ENCODE results near the gene EIF2B2.

DNA sequence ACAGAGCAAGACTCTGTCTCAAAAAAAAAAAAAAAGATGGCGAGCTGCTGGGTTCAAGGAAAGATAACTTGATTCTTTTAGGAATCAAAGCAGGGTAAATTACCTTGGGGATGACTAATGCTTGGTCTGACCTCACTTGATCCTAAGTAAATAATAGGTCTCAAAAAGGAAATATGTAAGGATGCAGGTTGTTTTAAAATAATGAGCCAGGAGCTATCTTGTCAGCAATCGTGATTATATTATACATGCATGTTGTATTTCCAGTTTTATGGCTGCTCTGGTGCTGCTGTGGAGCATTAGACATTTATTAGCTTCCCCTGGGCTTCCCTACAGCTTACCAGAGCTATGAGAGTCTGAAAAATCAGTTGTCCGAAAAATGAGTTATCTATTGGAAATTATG lies 2.6 kb downstream of the EIF2B2 start:
- TF ChIP-seq EZH2phosphoT487 (IDR thresholded peaks at IDR 0.05; ENCODE audit: insufficient read depth, low read depth) (no peak), EZH2 (IDR thresholded peaks at IDR 0.05; ENCODE audit: insufficient read depth, poor library complexity, severe bottlenecking) (no peak)
